ENCODE measurements around the gene FAM131B. TPM values are rescaled to one million over a fixed set of nuclear protein-coding genes. Genes with fewer than 3 reads are reported as not detected.
A peak's percentile ranks its signal among the peaks of the same experiment; 100 is the strongest.

The FAM131B gene
- total RNA-seq, 2 experiments from 2014 or later, result 2.7 to 2.9 TPM

DNA sequence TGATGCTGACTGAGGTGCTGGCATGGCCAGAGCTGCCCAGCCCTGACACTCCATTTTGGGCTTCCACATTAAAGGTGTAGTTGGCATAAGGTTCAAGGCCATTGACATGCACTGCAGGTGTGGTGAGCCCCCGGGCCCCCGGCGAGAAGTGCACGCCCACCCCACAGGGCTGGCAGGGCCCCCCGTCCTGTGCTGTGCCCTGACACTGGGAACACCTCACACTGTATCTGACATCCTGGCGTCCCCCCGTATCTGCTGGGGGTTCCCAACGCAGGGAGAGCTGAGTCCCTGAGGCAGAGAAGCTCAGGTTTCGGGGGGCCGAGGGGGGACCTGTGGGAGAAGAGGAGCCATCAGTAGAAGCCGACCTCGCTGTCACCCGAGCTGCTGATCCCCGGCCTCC is 36.1 kb upstream of the FAM131B start:
- TF ChIP-seq, protein P1, sequence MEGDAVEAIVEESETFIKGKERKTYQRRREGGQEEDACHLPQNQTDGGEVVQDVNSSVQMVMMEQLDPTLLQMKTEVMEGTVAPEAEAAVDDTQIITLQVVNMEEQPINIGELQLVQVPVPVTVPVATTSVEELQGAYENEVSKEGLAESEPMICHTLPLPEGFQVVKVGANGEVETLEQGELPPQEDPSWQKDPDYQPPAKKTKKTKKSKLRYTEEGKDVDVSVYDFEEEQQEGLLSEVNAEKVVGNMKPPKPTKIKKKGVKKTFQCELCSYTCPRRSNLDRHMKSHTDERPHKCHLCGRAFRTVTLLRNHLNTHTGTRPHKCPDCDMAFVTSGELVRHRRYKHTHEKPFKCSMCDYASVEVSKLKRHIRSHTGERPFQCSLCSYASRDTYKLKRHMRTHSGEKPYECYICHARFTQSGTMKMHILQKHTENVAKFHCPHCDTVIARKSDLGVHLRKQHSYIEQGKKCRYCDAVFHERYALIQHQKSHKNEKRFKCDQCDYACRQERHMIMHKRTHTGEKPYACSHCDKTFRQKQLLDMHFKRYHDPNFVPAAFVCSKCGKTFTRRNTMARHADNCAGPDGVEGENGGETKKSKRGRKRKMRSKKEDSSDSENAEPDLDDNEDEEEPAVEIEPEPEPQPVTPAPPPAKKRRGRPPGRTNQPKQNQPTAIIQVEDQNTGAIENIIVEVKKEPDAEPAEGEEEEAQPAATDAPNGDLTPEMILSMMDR (IDR thresholded peaks at IDR 0.05), result no peak

DNA sequence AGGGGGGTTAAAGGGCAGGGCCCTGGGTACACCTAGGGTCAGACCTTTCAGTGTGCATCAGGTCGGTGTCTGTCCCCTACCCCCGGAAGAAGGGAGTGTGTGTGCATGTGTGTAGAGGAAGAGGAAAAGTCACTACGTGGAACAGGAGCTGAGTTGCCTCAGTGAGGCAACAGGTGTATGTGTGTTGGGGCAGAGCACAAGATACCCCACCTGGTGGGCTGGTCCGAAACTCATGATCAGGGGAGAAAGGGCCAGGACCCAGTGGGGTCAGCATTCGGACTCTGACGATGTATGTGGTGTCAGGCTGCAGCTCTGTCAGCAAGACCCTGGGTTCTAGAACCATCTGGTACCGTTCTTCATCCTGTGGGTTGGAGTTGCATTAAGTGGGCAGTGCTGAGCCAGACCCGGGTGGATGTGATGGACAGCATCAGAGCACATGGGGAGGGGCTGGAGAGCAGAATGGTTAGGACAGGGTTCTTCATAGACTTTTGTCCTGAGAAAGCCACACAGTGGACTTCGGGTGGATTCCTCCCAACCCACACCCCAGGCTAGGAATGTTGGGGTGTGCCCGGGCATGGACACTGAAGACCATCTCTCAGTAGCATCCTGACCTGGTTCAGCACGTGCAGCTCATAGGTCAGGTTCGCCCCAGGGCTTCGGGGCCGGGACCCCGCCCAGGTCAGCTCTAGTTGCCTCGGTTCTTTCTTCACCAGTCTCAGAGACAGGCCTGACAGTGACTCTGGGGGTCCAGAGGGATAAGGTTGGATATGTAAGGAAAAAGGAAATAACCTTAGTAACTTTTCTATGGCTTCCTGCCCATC is 35.4 kb upstream of the FAM131B start:
- DNase-seq, result no peak
- Mint-ChIP-seq H3K36me3 (ENCODE audit: low read depth) (no peaks in the 10 kb centered on the region), H3K4me3 (no peak overlapping the region), H3K27ac (peak overlapping the region; percentile 4), H3K4me1 (ENCODE audit: low read depth) (peaks cover 7% of the 10 kb centered on the region), H3K27me3 (no peaks in the 10 kb centered on the region), H3K9me3 (no peaks in the 10 kb centered on the region)
- POLR2A ChIA-PET, result interaction anchor here (1.0 to 1.3 kb wide), 3 partner anchors 9 to 14 kb away, joined by 3 to 4 read pairs (median 3); no protein-coding TSS in a partner anchor
- intact Hi-C loops (cut with micrococcal nuclease), result no loop called here
- CTCF ChIA-PET, result interaction anchor here (1.1 to 1.6 kb wide), 3 partner anchors 10 to 157 kb away, joined by 3 to 7 read pairs (median 6); partner anchors contain the start of gene EPHA1
- TF ChIP-seq, protein P1 (IDR thresholded peaks at IDR 0.05), result no peak
- no peak for ATAC-seq

More for the DNA sequence above, 36.1 kb upstream of the FAM131B start:
- Mint-ChIP-seq H3K36me3 (ENCODE audit: low read depth) (no peaks in the 10 kb centered on the region), H3K27ac (no peak overlapping the region), H3K27me3 (no peaks in the 10 kb centered on the region), H3K4me1 (ENCODE audit: low read depth) (peaks cover 11% of the 10 kb centered on the region), H3K4me3 (no peak overlapping the region), H3K9me3 (no peaks in the 10 kb centered on the region)
- DNase-seq (no peak), ATAC-seq (no peak)
- ChIA-PET POLR2A (interaction anchor here (1.0 to 1.2 kb wide), 2 partner anchors 12 to 14 kb away, joined by 3 to 4 read pairs; no protein-coding TSS in a partner anchor), CTCF (interaction anchor here (1.1 kb wide), 1 partner anchor 11 kb away, joined by 3 read pairs; no protein-coding TSS in a partner anchor)
- intact Hi-C loops (cut with micrococcal nuclease), result no loop called here

DNA sequence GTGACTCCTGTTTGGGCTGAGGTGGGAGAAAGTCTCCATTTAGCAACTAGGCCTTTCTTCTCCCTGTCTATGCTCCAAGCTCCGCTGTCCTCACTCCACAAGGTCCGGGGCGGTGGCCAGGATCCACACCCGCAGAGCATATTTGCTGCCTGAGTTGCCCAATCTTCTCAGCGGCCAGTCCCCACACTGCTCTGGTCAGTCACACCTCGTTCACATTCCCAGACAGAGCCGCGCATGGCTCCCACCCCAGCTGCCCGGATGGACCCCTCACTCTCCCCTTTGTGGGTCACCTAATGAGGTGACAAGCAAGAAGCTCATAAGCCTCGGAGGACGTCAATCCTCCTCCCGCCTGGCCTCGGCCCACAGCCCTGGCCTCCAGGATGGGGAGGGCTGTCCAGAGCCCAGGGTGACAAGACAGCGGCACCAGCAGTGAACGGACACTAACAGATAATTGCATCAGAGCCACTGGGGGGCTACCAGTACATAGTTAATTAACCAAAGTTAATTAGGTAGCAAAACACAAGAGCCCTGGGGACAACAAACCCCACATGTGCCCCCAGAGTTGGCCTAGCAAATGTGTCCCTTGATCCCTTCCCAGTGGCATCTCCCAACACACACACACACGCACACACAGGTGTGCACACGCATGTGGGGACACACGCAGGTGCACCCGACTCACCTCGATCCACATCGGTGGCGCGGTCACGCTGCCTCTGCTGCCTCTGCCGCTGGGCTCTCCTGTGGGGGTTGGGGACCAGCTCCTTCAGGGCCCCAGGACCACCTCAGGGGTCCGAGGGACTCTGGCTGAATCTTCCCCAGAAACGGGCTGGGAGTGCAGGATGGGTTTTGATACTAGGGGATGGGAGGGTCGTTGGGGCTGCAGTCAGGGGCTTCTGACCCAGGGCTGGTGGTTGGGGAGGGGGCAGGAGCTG is 34.4 kb upstream of the FAM131B start:
- no peak for ATAC-seq
- Mint-ChIP-seq H3K4me3 (no peak overlapping the region), H3K4me1 (ENCODE audit: low read depth) (peaks cover 7% of the 10 kb centered on the region), H3K36me3 (ENCODE audit: low read depth) (no peaks in the 10 kb centered on the region), H3K27ac (no peak overlapping the region), H3K27me3 (no peaks in the 10 kb centered on the region), H3K9me3 (no peaks in the 10 kb centered on the region)
- POLR2A ChIA-PET, result interaction anchor here (1.3 to 1.4 kb wide), 3 partner anchors 8 to 15 kb away, joined by 3 to 5 read pairs (median 3); no protein-coding TSS in a partner anchor
- TF ChIP-seq, protein P1 (IDR thresholded peaks at IDR 0.05), result no peak
- CTCF ChIA-PET, result interaction anchor here (0.9 to 1.6 kb wide), 3 partner anchors 11 to 156 kb away, joined by 3 to 7 read pairs (median 6); partner anchors contain the start of gene EPHA1
- intact Hi-C loops (cut with micrococcal nuclease), result no loop called here
- DNase-seq, result no peak

DNA sequence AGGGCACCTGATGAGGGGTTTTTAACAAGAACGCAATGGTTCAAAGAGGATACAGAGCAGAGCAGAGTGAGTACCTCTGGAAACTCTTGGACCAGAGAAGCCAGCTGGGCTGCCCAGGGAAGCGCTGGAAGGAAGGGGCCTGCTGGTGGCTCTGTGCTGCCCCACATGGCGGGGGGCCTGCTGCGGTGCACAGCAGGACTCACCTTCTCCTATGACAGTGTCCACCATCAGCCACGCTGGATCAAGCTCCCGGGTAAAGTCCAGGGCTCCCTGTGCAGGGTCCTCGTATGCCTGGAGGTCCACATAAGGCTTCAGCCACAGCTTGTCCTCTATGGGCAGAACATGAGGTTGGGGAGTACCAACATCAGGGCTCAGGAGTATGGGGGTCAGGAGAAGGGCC is 33.7 kb upstream of the FAM131B start:
- ATAC-seq, result no peak
- intact Hi-C loops (cut with micrococcal nuclease), result no loop called here
- Mint-ChIP-seq H3K4me1 (ENCODE audit: low read depth) (peaks cover 7% of the 10 kb centered on the region), H3K27ac (no peak overlapping the region), H3K27me3 (no peaks in the 10 kb centered on the region), H3K9me3 (no peaks in the 10 kb centered on the region), H3K4me3 (no peak overlapping the region), H3K36me3 (ENCODE audit: low read depth) (no peaks in the 10 kb centered on the region)
- no peak for DNase-seq
- TF ChIP-seq, protein P1 (IDR thresholded peaks at IDR 0.05), result no peak
- ChIA-PET POLR2A (interaction anchor here (0.8 to 1.4 kb wide), 3 partner anchors 11 to 206 kb away, joined by 3 to 5 read pairs (median 3); no protein-coding TSS in a partner anchor), CTCF (interaction anchor here (0.9 to 1.0 kb wide), 2 partner anchors 11 to 156 kb away, joined by 3 read pairs; no protein-coding TSS in a partner anchor)

Data from activated CD8-positive, alpha-beta T cell treated with anti-CD3 and anti-CD28 coated beads for 36 hours (primary cell).